ENCODE data around the gene PTPRF. TPM values are rescaled to one million over a fixed set of nuclear protein-coding genes. Genes with fewer than 3 reads are reported as not detected.

PTPRF gene
- total and polyA plus RNA-seq, 9 donors = 9.3 to 41.2 (median 21.0) TPM

- DNase-seq = no peak
- Histone ChIP-seq H3K27ac (ENCODE audit: low read length) (no peak overlapping the region), H3K4me1 (ENCODE audit: control insufficient read depth, insufficient read depth, low read length) (no peaks in the 10 kb centered on the region), H3K27me3 (ENCODE audit: control insufficient read depth, insufficient read depth, low read length) (no peaks in the 10 kb centered on the region), H3K4me3 (ENCODE audit: low read length) (no peak overlapping the region), H3K36me3 (ENCODE audit: control insufficient read depth, insufficient read depth, low read length) (peaks cover 38% of the 10 kb centered on the region), H3K9me3 (replicated peaks; ENCODE audit: control insufficient read depth, low read depth, low read length) (no peaks in the 10 kb centered on the region)
- WGBS (ENCODE audit: insufficient coverage) = 91% methylated on average over 16 of the region's 22 CpGs
Measured at GRCh38 chr1:43613075-43613942, 82.6 kb downstream of the PTPRF start.

DNA sequence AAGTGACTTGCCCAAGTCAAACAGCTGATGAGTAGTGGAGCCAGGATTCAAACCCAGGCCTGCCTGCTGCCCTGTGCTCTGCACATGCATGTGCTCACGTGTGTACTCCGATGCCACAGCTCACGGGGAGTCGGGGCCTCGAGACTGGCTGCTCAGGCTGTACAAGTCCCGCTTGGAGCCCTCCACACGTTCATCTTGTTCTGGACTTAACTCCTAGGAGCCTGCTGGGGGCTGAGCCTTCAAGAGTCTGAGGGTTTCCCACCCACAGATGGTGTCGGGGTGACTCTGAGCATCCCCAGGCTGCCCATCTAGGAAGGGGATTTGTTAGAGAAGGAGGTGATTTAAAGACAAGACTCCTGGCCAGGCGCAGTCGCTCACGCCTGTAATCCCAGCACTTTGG is 83.5 kb downstream of the PTPRF start:
- no peaks in the 10 kb centered on the region for H3K4me1 ChIP-seq (ENCODE audit: control insufficient read depth, insufficient read depth, low read length)
- no peak overlapping the region for H3K27ac ChIP-seq (ENCODE audit: low read length)
- WGBS (ENCODE audit: insufficient coverage) = 85% methylated on average over 11 of the region's 11 CpGs
- DNase-seq = no peak
- H3K9me3 ChIP-seq (replicated peaks; ENCODE audit: control insufficient read depth, low read depth, low read length) = no peaks in the 10 kb centered on the region
- no peaks in the 10 kb centered on the region for H3K27me3 ChIP-seq (ENCODE audit: control insufficient read depth, insufficient read depth, low read length)
- no peak overlapping the region for H3K4me3 ChIP-seq (ENCODE audit: low read length)
- peaks cover 38% of the 10 kb centered on the region for H3K36me3 ChIP-seq (ENCODE audit: control insufficient read depth, insufficient read depth, low read length)

DNA sequence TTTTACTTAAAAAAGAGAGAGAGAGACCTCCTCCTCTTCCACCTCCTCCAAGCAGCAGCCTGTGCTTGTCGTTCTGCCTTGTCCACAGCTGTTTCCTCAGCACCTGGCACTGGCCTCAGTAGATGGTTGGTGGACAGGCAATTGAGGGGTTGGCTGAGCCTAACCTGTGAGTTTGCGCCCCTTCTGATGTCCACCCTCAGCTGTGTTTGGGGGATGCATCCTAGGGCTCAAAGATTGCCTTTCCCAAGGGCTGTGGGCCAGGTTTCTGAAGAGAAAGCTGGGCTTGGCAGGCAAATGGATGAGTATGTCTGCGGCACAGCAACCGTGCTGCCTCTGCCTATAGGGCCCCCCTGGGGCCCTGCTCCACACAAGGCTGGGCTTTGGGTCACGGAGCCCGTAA is 84.2 kb downstream of the PTPRF start:
- DNase-seq = no peak
- H3K27ac ChIP-seq (ENCODE audit: low read length) = no peak overlapping the region
- H3K9me3 ChIP-seq (replicated peaks; ENCODE audit: control insufficient read depth, low read depth, low read length) = no peaks in the 10 kb centered on the region
- no peak overlapping the region for H3K4me3 ChIP-seq (ENCODE audit: low read length)
- peaks cover 39% of the 10 kb centered on the region for H3K36me3 ChIP-seq (ENCODE audit: control insufficient read depth, insufficient read depth, low read length)
- no peaks in the 10 kb centered on the region for H3K27me3 ChIP-seq (ENCODE audit: control insufficient read depth, insufficient read depth, low read length)
- 68% methylated on average over 4 of the region's 6 CpGs for whole genome bisulfite sequencing (ENCODE audit: insufficient coverage)
- H3K4me1 ChIP-seq (ENCODE audit: control insufficient read depth, insufficient read depth, low read length) = no peaks in the 10 kb centered on the region

GRCh38 chr1:43616383-43616782 is 85.7 kb downstream of the PTPRF start:
- no peak for DNase-seq
- Histone ChIP-seq H3K9me3 (replicated peaks; ENCODE audit: control insufficient read depth, low read depth, low read length) (no peaks in the 10 kb centered on the region), H3K36me3 (ENCODE audit: control insufficient read depth, insufficient read depth, low read length) (peaks cover 46% of the 10 kb centered on the region), H3K27ac (ENCODE audit: low read length) (no peak overlapping the region), H3K4me1 (ENCODE audit: control insufficient read depth, insufficient read depth, low read length) (no peaks in the 10 kb centered on the region), H3K27me3 (ENCODE audit: control insufficient read depth, insufficient read depth, low read length) (no peaks in the 10 kb centered on the region), H3K4me3 (ENCODE audit: low read length) (no peak overlapping the region)
- WGBS (ENCODE audit: insufficient coverage) = 87% methylated on average over 7 of the region's 7 CpGs

DNA sequence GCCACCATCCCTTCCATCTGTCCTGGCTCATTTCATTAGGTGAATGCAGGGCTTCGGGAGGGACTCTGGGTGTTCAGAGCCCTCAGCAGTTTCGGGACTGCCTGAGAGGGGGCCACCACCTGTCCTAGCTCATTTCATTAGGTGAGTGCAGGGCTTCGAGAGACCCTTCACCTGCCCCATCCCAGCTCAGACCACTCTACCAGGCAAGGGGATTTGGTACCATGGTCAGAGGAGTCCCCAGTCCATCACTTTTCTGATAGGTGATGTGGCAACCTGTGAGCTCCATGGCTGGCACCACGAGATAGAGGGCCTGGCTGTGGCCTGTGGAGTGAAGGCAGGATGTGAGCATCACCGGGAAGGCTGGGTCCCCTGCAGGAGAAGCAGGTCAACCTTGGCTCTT is 86.3 kb downstream of the PTPRF start:
- no peaks in the 10 kb centered on the region for H3K27me3 ChIP-seq (ENCODE audit: control insufficient read depth, insufficient read depth, low read length)
- H3K9me3 ChIP-seq (replicated peaks; ENCODE audit: control insufficient read depth, low read depth, low read length) = no peaks in the 10 kb centered on the region
- peaks cover 49% of the 10 kb centered on the region for H3K36me3 ChIP-seq (ENCODE audit: control insufficient read depth, insufficient read depth, low read length)
- no peak overlapping the region for H3K4me3 ChIP-seq (ENCODE audit: low read length)
- H3K27ac ChIP-seq (ENCODE audit: low read length) = no peak overlapping the region
- no peaks in the 10 kb centered on the region for H3K4me1 ChIP-seq (ENCODE audit: control insufficient read depth, insufficient read depth, low read length)
- DNase-seq = no peak
- 87% methylated on average over 3 of the region's 5 CpGs for WGBS (ENCODE audit: insufficient coverage)

DNA sequence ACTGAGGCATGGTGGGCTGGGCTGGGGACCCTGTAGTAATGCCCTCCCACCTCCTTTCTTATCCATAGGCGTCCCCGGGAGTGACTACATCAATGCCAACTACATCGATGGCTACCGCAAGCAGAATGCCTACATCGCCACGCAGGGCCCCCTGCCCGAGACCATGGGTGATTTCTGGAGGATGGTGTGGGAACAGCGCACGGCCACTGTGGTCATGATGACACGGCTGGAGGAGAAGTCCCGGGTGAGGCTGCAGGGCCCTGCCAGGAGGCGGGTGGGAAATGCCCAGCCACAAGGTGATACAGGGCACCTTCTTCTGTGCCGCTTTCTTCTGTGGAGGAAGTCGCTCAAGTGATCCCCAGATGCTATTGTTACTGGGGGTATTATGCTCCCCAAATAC is 87.0 kb downstream of the PTPRF start:
- H3K27ac ChIP-seq (ENCODE audit: low read length) = no peak overlapping the region
- 87% methylated on average over 11 of the region's 14 CpGs for WGBS (ENCODE audit: insufficient coverage)
- DNase-seq = no peak
- no peaks in the 10 kb centered on the region for H3K27me3 ChIP-seq (ENCODE audit: control insufficient read depth, insufficient read depth, low read length)
- H3K4me1 ChIP-seq (ENCODE audit: control insufficient read depth, insufficient read depth, low read length) = no peaks in the 10 kb centered on the region
- H3K36me3 ChIP-seq (ENCODE audit: control insufficient read depth, insufficient read depth, low read length) = peaks cover 51% of the 10 kb centered on the region
- H3K4me3 ChIP-seq (ENCODE audit: low read length) = no peak overlapping the region
- no peaks in the 10 kb centered on the region for H3K9me3 ChIP-seq (replicated peaks; ENCODE audit: control insufficient read depth, low read depth, low read length)

DNA sequence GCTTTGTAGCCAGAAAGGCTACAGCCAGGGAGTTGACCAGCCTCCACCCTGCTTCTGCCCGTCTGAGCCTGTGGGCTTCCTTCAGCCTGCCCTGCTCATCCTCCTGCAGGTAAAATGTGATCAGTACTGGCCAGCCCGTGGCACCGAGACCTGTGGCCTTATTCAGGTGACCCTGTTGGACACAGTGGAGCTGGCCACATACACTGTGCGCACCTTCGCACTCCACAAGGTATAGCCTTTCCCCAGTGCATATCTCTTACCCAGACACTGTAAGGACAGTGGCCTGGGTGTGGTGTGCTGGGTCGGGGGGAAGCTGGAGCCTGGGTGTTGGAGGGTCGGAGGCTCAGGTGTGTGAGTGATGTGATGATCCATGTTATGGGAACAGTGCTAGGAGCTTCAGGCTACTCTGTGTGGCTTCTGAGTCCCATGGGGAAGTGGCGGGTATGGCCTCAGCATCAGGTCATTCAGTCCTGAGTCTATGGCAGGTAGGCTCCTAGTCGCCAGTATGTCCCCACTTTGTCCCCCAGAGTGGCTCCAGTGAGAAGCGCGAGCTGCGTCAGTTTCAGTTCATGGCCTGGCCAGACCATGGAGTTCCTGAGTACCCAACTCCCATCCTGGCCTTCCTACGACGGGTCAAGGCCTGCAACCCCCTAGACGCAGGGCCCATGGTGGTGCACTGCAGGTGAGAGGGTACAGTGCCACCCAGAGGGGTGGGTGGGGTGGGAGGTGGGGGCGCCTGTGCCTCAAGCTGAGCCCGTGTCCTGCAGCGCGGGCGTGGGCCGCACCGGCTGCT is 88.0 kb downstream of the PTPRF start:
- no peak for DNase-seq
- H3K27ac ChIP-seq (ENCODE audit: low read length) = no peak overlapping the region
- H3K4me1 ChIP-seq (ENCODE audit: control insufficient read depth, insufficient read depth, low read length) = no peaks in the 10 kb centered on the region
- no peaks in the 10 kb centered on the region for H3K9me3 ChIP-seq (replicated peaks; ENCODE audit: control insufficient read depth, low read depth, low read length)
- H3K4me3 ChIP-seq (ENCODE audit: low read length) = no peak overlapping the region
- H3K36me3 ChIP-seq (ENCODE audit: control insufficient read depth, insufficient read depth, low read length) = peaks cover 44% of the 10 kb centered on the region
- no peaks in the 10 kb centered on the region for H3K27me3 ChIP-seq (ENCODE audit: control insufficient read depth, insufficient read depth, low read length)
- WGBS (ENCODE audit: insufficient coverage) = 93% methylated on average over 13 of the region's 22 CpGs

- Histone ChIP-seq H3K27me3 (ENCODE audit: control insufficient read depth, insufficient read depth, low read length) (no peaks in the 10 kb centered on the region), H3K4me3 (ENCODE audit: low read length) (no peak overlapping the region), H3K27ac (ENCODE audit: low read length) (no peak overlapping the region), H3K36me3 (ENCODE audit: control insufficient read depth, insufficient read depth, low read length) (peaks cover 40% of the 10 kb centered on the region), H3K4me1 (ENCODE audit: control insufficient read depth, insufficient read depth, low read length) (no peaks in the 10 kb centered on the region), H3K9me3 (replicated peaks; ENCODE audit: control insufficient read depth, low read depth, low read length) (no peaks in the 10 kb centered on the region)
- no peak for DNase-seq
- WGBS (ENCODE audit: insufficient coverage) = 97% methylated on average over 20 of the region's 21 CpGs
Measured at GRCh38 chr1:43619314-43619790, 88.7 kb downstream of the PTPRF start.

DNA sequence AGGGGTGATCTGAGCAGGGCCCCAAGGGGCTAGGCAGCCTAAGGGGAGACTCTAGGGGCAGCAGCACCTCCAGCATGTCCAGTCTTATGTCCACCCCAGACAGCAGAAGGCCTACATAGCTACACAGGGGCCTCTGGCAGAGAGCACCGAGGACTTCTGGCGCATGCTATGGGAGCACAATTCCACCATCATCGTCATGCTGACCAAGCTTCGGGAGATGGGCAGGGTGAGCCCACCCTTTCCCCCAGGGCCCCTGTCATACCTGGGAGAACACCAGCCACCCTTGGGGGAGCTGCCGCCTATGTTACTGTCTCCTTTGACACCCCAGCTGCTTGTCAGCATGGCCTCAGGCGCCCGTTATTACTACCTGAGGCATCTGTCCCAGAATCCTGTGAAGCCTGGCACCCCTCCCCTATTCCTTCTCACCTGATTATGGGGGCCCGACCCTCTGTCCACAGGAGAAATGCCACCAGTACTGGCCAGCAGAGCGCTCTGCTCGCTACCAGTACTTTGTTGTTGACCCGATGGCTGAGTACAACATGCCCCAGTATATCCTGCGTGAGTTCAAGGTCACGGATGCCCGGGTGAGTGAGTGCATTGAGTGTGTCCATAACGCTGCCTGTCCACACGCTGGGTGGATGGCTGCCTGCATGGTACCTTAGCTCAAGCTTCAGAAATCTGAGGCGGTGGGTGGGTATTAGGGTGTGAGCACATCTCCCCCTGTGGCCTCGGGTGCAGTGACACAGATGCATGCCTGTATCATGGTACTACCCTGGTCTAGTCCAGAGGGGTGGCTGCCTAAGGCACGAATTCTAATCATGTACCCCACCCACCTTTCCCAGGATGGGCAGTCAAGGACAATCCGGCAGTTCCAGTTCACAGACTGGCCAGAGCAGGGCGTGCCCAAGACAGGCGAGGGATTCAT is 89.6 kb downstream of the PTPRF start:
- no peaks in the 10 kb centered on the region for H3K4me1 ChIP-seq (ENCODE audit: control insufficient read depth, insufficient read depth, low read length)
- H3K9me3 ChIP-seq (replicated peaks; ENCODE audit: control insufficient read depth, low read depth, low read length) = no peaks in the 10 kb centered on the region
- WGBS (ENCODE audit: insufficient coverage) = 94% methylated on average over 22 of the region's 22 CpGs
- no peak overlapping the region for H3K27ac ChIP-seq (ENCODE audit: low read length)
- DNase-seq = no peak
- no peaks in the 10 kb centered on the region for H3K27me3 ChIP-seq (ENCODE audit: control insufficient read depth, insufficient read depth, low read length)
- H3K36me3 ChIP-seq (ENCODE audit: control insufficient read depth, insufficient read depth, low read length) = peaks cover 38% of the 10 kb centered on the region
- no peak overlapping the region for H3K4me3 ChIP-seq (ENCODE audit: low read length)

Data from muscle of leg (tissue), 11 donors.